HCT116 (cell line): Measurements from ENCODE around the gene COL18A1. TPM values are rescaled to one million over a fixed set of nuclear protein-coding genes. Genes with fewer than 3 reads are reported as not detected.

Experiments
- ATAC-seq: fragments of 200-7000 bp; cut with Tn5 transposase; 2 replicates; pipeline ENCODE4 v1.9.1; 2020; ENCODE audit warnings: mild to moderate bottlenecking, moderate library complexity
- BruUV-seq: library from RNA; stranded (reverse); fragments of 400-500 nt; replicated peaks from 2 replicates; lab custom pipeline; 2021; lab: Mats Ljungman, UMichigan
- CTCF ChIA-PET: fragments of 300-600 bp; sonication (Branson Sonifier 250); formaldehyde crosslinking; loops from one replicate; lab custom pipeline; 2021; ENCODE audit warnings: antibody characterized with exemption; lab: Charles Lee
- POLR2A ChIA-PET: fragments of 300-600, 350-600 bp; sonication (Branson Sonifier 250); formaldehyde crosslinking; loops from one replicate; lab custom pipeline; 2021; ENCODE audit warnings: antibody characterized with exemption; lab: Charles Lee
- RAD21 ChIA-PET, 2 experiments: fragments of 300-600 bp; sonication (Branson Sonifier 250); formaldehyde crosslinking; loops; one replicate each; lab custom pipeline; 2023; ENCODE audit warnings: low total read pairs in 2 of 2; ENCODE audit not compliant: uncharacterized antibody in 2 of 2, unreplicated experiment in 2 of 2, low non-redundant PET in 1 of 2; lab: Charles Lee
- DNase-seq: peaks from one replicate; pipeline ENCODE4 v3.0.0-alpha.2; 2010; ENCODE audit warnings: low read depth, low spot score
- H2AFZ ChIP-seq: fragments of 200-600 bp; shearing (Covaris generic), sonication (generic); 2 replicates; pipeline ENCODE4 v1.6.1; 2017; ENCODE audit warnings: low read depth, mixed run types, mixed read lengths, antibody characterized with exemption, low read length; ENCODE audit not compliant: poor library complexity, severe bottlenecking
- H3K27ac ChIP-seq: 2 replicates; pipeline ENCODE4 v1.5.1; 2012; ENCODE audit warnings: low read depth, low read length
- H3K27me3 ChIP-seq: fragments of 200-600 bp; sonication (generic); 2 replicates; pipeline ENCODE4 v1.6.1; 2016; ENCODE audit warnings: mixed run types, low read length, mixed read lengths; ENCODE audit not compliant: insufficient read depth
- H3K36me3 ChIP-seq, 2 experiments: fragments of 200-500 bp in 1 of 2; fragments of 200-600 bp in 1 of 2; sonication (Bioruptor generic) in 1 of 2; sonication (generic) in 1 of 2; 2 replicates each; pipeline versions ENCODE4 v1.5.1 to v1.6.1; 2014 to 2016; ENCODE audit warnings: low read length in 2 of 2, inconsistent platforms in 1 of 2, mixed read lengths in 1 of 2, mixed run types in 1 of 2; ENCODE audit not compliant: insufficient read depth in 2 of 2, control insufficient read depth in 1 of 2
- H3K4me1 ChIP-seq, 2 experiments: fragments of 200-600 bp in 1 of 2; sonication (generic) in 1 of 2; 2 replicates each; pipeline versions ENCODE4 v1.5.1 to v1.6.1; 2012 to 2017; ENCODE audit warnings: low read length in 2 of 2, inconsistent platforms in 1 of 2, mild to moderate bottlenecking in 1 of 2, mixed read lengths in 1 of 2, mixed run types in 1 of 2, moderate library complexity in 1 of 2; ENCODE audit not compliant: insufficient read depth in 2 of 2, control insufficient read depth in 1 of 2
- H3K4me2 ChIP-seq: fragments of 200-600 bp; sonication (generic); 2 replicates; pipeline ENCODE4 v1.6.1; 2017; ENCODE audit warnings: mixed run types, low read length, mixed read lengths
- H3K4me3 ChIP-seq, 2 experiments: fragments of 200-600 bp in 1 of 2; sonication (generic) in 1 of 2; replicated peaks in 1 of 2; 2 replicates each; pipeline ENCODE4 v1.5.1; 2011 to 2016; ENCODE audit warnings: low read length in 2 of 2, control low read depth in 1 of 2, low read depth in 1 of 2, mild to moderate bottlenecking in 1 of 2, mixed read lengths in 1 of 2, mixed run types in 1 of 2
- H3K79me2 ChIP-seq: fragments of 200-600 bp; sonication (generic); 2 replicates; pipeline ENCODE4 v1.6.1; 2017; ENCODE audit warnings: mild to moderate bottlenecking, mixed run types, low read length, moderate library complexity, mixed read lengths; ENCODE audit not compliant: insufficient read depth
- H3K9ac ChIP-seq: fragments of 200-600 bp; sonication (generic); 2 replicates; pipeline ENCODE4 v1.6.1; 2016; ENCODE audit warnings: low read length, mixed read lengths
- H3K9me2 ChIP-seq: fragments of 200-600 bp; sonication (generic), shearing (Covaris generic); 2 replicates; pipeline ENCODE4 v1.6.1; 2017; ENCODE audit warnings: mixed run types, mild to moderate bottlenecking, moderate library complexity; ENCODE audit not compliant: insufficient read depth
- H3K9me3 ChIP-seq, 2 experiments: fragments of 200-500 bp in 1 of 2; fragments of 200-600 bp in 1 of 2; sonication (Bioruptor generic) in 1 of 2; sonication (generic) in 1 of 2; 2 replicates each; pipeline ENCODE4 v1.6.1; 2014 to 2017; ENCODE audit warnings: low read length in 2 of 2, mixed read lengths in 2 of 2, inconsistent platforms in 1 of 2, low read depth in 1 of 2, mild to moderate bottlenecking in 1 of 2, mixed run types in 1 of 2, moderate library complexity in 1 of 2; ENCODE audit not compliant: control insufficient read depth in 1 of 2, insufficient read depth in 1 of 2
- H4K20me1 ChIP-seq: fragments of 200-600 bp; sonication (generic), shearing (Covaris generic); 2 replicates; pipeline ENCODE4 v1.6.1; 2017; ENCODE audit warnings: mixed run types, mild to moderate bottlenecking, moderate library complexity; ENCODE audit not compliant: insufficient read depth
- EZH2 ChIP-seq: fragments of 200-600 bp; sonication (generic); IDR thresholded peaks from 2 replicates; pipeline ENCODE4 v1.6.1; 2017; ENCODE audit warnings: antibody characterized with exemption, mixed run types
- JUND ChIP-seq: IDR thresholded peaks from 2 replicates; pipeline ENCODE4 v1.6.1; 2012
- YY1 ChIP-seq: IDR thresholded peaks from 2 replicates; pipeline ENCODE4 v1.6.1; 2011; ENCODE audit warnings: low read length, low read depth, moderate library complexity, mild to moderate bottlenecking; ENCODE audit not compliant: insufficient replicate concordance; ENCODE audit errors: extremely low read depth
- ZNF274 ChIP-seq: fragments of 200-500 bp; sonication (Bioruptor generic); IDR thresholded peaks from 2 replicates; pipeline ENCODE4 v1.6.1; 2014; ENCODE audit warnings: mild to moderate bottlenecking, low read depth, low read length, inconsistent platforms
- intact Hi-C: fragments of 100-400 bp; cut with micrococcal nuclease; formaldehyde crosslinking; loops from 2 replicates; pipeline ENCODE4 v1.10.0; 2022
- total RNA-seq: library from RNA; stranded (reverse); gene quantifications from one replicate; pipeline ENCODE4 v1.2.1, GENCODE V29; 2021; ENCODE audit not compliant: unreplicated experiment
- TF ChIP-seq, protein P1 (sequence below), 3 experiments: fragments of 200-600 bp in 1 of 3; sonication (generic) in 1 of 3; IDR thresholded peaks in 2 of 3; conservative IDR thresholded peaks in 1 of 3; 2 replicates each; pipeline ENCODE4 v1.5.1; 2012 to 2017; ENCODE audit warnings: low read depth in 2 of 3, low read length in 2 of 3, antibody characterized with exemption in 1 of 3, borderline replicate concordance in 1 of 3, control low read depth in 1 of 3, mild to moderate bottlenecking in 1 of 3, mixed read lengths in 1 of 3, mixed run types in 1 of 3, moderate library complexity in 1 of 3; ENCODE audit not compliant: insufficient read depth in 1 of 3
- TF ChIP-seq, protein P2 (sequence below): IDR thresholded peaks from 2 replicates; pipeline ENCODE4 v1.6.1; 2012

COL18A1 gene
- total RNA-seq, 1 experiment from 2014 or later: 59.5 TPM

DNA sequence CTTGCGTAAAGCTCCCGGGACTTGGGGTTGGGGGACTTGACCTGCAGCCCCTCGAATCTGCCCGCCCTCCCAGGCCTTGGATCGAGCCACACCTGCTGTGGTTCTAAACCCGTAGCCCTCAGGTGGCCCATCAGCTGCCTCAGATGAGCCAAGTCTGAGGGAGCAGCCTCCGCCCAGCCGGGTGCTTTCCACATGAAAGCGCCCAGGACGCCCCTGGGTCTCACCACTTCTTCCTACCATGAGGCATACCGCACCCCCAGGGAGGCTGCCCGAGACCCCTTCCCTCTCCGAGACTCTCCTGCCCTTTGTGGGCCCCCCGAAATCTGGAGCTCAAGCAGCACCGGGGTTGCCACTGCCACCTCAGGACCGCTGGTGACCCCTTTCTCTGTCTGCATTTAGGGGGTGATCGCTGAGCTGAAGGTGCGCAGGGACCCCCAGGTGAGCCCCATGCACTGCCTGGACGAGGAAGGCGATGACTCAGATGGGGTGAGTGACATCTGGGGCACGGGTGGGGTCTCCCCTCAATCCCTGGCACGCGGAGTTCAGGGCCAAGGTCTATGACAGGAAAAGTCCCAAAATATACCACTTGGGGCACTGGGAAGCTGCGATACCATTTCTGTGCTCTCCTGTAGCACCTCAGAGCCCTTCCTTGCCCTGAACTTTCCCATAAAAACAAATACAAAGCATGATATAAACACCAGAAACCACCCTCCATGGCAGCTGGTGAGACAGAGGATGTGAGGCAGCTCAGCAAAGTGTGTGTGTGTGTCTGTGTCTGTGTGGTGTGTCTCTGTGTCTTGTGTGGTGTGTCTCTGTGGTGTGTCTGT, 68.7 kb downstream of the COL18A1 start:
- H3K27me3 ChIP-seq: no peaks in the 10 kb centered on the region
- no TSS peak for BruUV-seq
- ChIA-PET RAD21 (no interaction called here), POLR2A (no interaction called here), CTCF (no interaction called here)
- peaks cover 4% of the 10 kb centered on the region; the same call in 1 of the 2 replicates for H3K79me2 ChIP-seq
- H3K9ac ChIP-seq: no peak overlapping the region
- H2AFZ ChIP-seq: no peak overlapping the region
- peaks cover 5 to 13% of the 10 kb centered on the region in 2 experiments; a peak in 3 of 4 replicates for H3K4me1 ChIP-seq
- H3K9me3 ChIP-seq: no peaks in the 10 kb centered on the region
- peaks cover 0 to 15% of the 10 kb centered on the region in 2 experiments; a peak in 1 of 4 replicates for H3K36me3 ChIP-seq
- no peaks in the 10 kb centered on the region for H4K20me1 ChIP-seq
- no peak overlapping the region for H3K4me2 ChIP-seq
- H3K27ac ChIP-seq: peak overlapping the region; percentile 10; the same call in 1 of the 2 replicates
- ATAC-seq: no peak
- intact Hi-C loops: loop anchor here (10.0 kb wide), 1 partner anchor 351 kb away; no protein-coding TSS in a partner anchor
- no peak for TF ChIP-seq JUND
- TF ChIP-seq YY1: no peak
- no peak for TF ChIP-seq ZNF274
- no peak for TF ChIP-seq EZH2
- TF ChIP-seq, protein P1, sequence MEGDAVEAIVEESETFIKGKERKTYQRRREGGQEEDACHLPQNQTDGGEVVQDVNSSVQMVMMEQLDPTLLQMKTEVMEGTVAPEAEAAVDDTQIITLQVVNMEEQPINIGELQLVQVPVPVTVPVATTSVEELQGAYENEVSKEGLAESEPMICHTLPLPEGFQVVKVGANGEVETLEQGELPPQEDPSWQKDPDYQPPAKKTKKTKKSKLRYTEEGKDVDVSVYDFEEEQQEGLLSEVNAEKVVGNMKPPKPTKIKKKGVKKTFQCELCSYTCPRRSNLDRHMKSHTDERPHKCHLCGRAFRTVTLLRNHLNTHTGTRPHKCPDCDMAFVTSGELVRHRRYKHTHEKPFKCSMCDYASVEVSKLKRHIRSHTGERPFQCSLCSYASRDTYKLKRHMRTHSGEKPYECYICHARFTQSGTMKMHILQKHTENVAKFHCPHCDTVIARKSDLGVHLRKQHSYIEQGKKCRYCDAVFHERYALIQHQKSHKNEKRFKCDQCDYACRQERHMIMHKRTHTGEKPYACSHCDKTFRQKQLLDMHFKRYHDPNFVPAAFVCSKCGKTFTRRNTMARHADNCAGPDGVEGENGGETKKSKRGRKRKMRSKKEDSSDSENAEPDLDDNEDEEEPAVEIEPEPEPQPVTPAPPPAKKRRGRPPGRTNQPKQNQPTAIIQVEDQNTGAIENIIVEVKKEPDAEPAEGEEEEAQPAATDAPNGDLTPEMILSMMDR (IDR thresholded peaks at IDR 0.05 in 2 of 3, conservative IDR thresholded peaks at IDR 0.05 in 1 of 3; ENCODE audit: borderline replicate concordance in 1 of 3, insufficient read depth in 1 of 3, low read depth in 2 of 3, low read length in 2 of 3): no peak
- TF ChIP-seq, protein P2, sequence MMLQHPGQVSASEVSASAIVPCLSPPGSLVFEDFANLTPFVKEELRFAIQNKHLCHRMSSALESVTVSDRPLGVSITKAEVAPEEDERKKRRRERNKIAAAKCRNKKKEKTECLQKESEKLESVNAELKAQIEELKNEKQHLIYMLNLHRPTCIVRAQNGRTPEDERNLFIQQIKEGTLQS: no peak
- no peaks in the 10 kb centered on the region for H3K9me2 ChIP-seq
- DNase-seq: no peak
- no peak overlapping the region for H3K4me3 ChIP-seq
